CD14-positive monocyte (primary cell): ENCODE results near the gene CDH4. TPM values are rescaled to one million over a fixed set of nuclear protein-coding genes. Genes with fewer than 3 reads are reported as not detected.

ENCODE experiments used
- DNase-seq, 3 donors: peaks; one replicate each; pipeline ENCODE4 v3.0.0-alpha.2; 2011 to 2022
- H2AFZ ChIP-seq: 2 replicates; pipeline ENCODE4 v1.6.0; 2012; ENCODE audit warnings: mild to moderate bottlenecking, low read depth, low read length, inconsistent platforms; ENCODE audit not compliant: insufficient read depth, poor library complexity, severe bottlenecking
- H3K27ac ChIP-seq, 2 donors: 1 replicate in 1 of 2; 2 replicates in 1 of 2; pipeline ENCODE4 v1.5.1; 2012 to 2013; ENCODE audit warnings: low read length in 2 of 2, control low read depth in 1 of 2, inconsistent platforms in 1 of 2, low read depth in 1 of 2, mild to moderate bottlenecking in 1 of 2
- H3K27me3 ChIP-seq, 2 donors: one replicate each; pipeline versions ENCODE4 v1.6.0 to v1.6.1; 2011 to 2013; ENCODE audit warnings: low read length in 2 of 2; ENCODE audit not compliant: control insufficient read depth in 2 of 2, insufficient read depth in 2 of 2
- H3K36me3 ChIP-seq, 2 donors: replicated peaks in 1 of 2; 1 replicate in 1 of 2; 2 replicates in 1 of 2; pipeline versions ENCODE4 v1.5.1 to v1.6.1; 2012 to 2013; ENCODE audit warnings: low read length in 2 of 2, control low read depth in 1 of 2, inconsistent platforms in 1 of 2, mild to moderate bottlenecking in 1 of 2; ENCODE audit not compliant: insufficient read depth in 2 of 2, control insufficient read depth in 1 of 2
- H3K4me1 ChIP-seq, 2 donors: 1 replicate in 1 of 2; 2 replicates in 1 of 2; pipeline versions ENCODE4 v1.5.1 to v1.6.1; 2012 to 2013; ENCODE audit warnings: low read length in 2 of 2, control low read depth in 1 of 2, inconsistent platforms in 1 of 2, mild to moderate bottlenecking in 1 of 2, moderate library complexity in 1 of 2; ENCODE audit not compliant: insufficient read depth in 2 of 2, control insufficient read depth in 1 of 2
- H3K4me2 ChIP-seq: replicated peaks from 2 replicates; pipeline ENCODE3; 2012; ENCODE audit warnings: low read length, moderate library complexity, mild to moderate bottlenecking; ENCODE audit not compliant: poor library complexity, severe bottlenecking; ENCODE audit errors: extremely low read depth
- H3K4me3 ChIP-seq, 3 experiments: fragments of 200-600 bp in 1 of 3; sonication (generic) in 1 of 3; replicated peaks in 1 of 3; 1 replicate in 2 of 3; 2 replicates in 1 of 3; pipeline ENCODE4 v1.5.1; 2011 to 2013; ENCODE audit warnings: low read length in 3 of 3, mild to moderate bottlenecking in 3 of 3, control low read depth in 2 of 3, low read depth in 2 of 3, inconsistent platforms in 1 of 3, moderate library complexity in 1 of 3
- H3K79me2 ChIP-seq: 2 replicates; pipeline ENCODE4 v1.6.0; 2012; ENCODE audit warnings: mild to moderate bottlenecking, control low read depth, inconsistent platforms, low read length, moderate library complexity; ENCODE audit not compliant: insufficient read depth
- H3K9ac ChIP-seq: 2 replicates; pipeline ENCODE4 v1.6.0; 2017; ENCODE audit warnings: low read length, mild to moderate bottlenecking; ENCODE audit not compliant: insufficient read depth, poor library complexity, severe bottlenecking
- H3K9me3 ChIP-seq, 2 donors: replicated peaks in 1 of 2; 1 replicate in 1 of 2; 2 replicates in 1 of 2; pipeline versions ENCODE4 v1.5.1 to v1.6.1; 2012 to 2013; ENCODE audit warnings: low read length in 2 of 2, control low read depth in 1 of 2; ENCODE audit not compliant: control insufficient read depth in 1 of 2, insufficient read depth in 1 of 2
- H4K20me1 ChIP-seq: 2 replicates; pipeline ENCODE4 v1.6.0; 2012; ENCODE audit warnings: mild to moderate bottlenecking, low read length, control low read depth, moderate library complexity; ENCODE audit not compliant: insufficient read depth
- H3K27ac Mint-ChIP-seq, 7 donors: one replicate each; pipeline ENCODE4 v1.8.0; 2020; ENCODE audit warnings: mild to moderate bottlenecking in 7 of 7, mixed read lengths in 7 of 7, moderate library complexity in 6 of 7, inconsistent platforms in 2 of 7
- H3K27me3 Mint-ChIP-seq, 3 donors: one replicate each; pipeline ENCODE4 v1.8.0; 2021 to 2022; ENCODE audit warnings: low read depth in 3 of 3, mild to moderate bottlenecking in 3 of 3, mixed read lengths in 3 of 3, moderate library complexity in 3 of 3, inconsistent platforms in 1 of 3
- H3K36me3 Mint-ChIP-seq, 2 donors: one replicate each; pipeline ENCODE4 v1.8.0; 2020; ENCODE audit warnings: mixed read lengths in 2 of 2, inconsistent platforms in 1 of 2, mild to moderate bottlenecking in 1 of 2
- H3K4me1 Mint-ChIP-seq: one replicate; pipeline ENCODE4 v1.8.0; 2020; ENCODE audit warnings: mild to moderate bottlenecking, mixed read lengths
- H3K4me3 Mint-ChIP-seq, 2 donors: one replicate each; pipeline ENCODE4 v1.8.0; 2020; ENCODE audit warnings: mild to moderate bottlenecking in 2 of 2, mixed read lengths in 2 of 2, moderate library complexity in 1 of 2
- H3K9me3 Mint-ChIP-seq, 7 donors: one replicate each; pipeline ENCODE4 v1.8.0; 2020 to 2022; ENCODE audit warnings: mixed read lengths in 7 of 7, mild to moderate bottlenecking in 6 of 7, moderate library complexity in 6 of 7, inconsistent platforms in 2 of 7
- WGBS: methylation state at CpG from one replicate; pipeline ENCODE4 v1.1.5; 2013; ENCODE audit warnings: missing lambda C conversion rate; ENCODE audit not compliant: insufficient coverage; 5-methylcytosine and 5-hydroxymethylcytosine counted together
- intact Hi-C, 2 donors: fragments of 100-400 bp; cut with micrococcal nuclease; formaldehyde crosslinking; loops; one replicate each; pipeline versions ENCODE4 v1.15.0 to v1.15.1; 2023
- polyA plus RNA-seq, 3 donors: library from polyadenylated mRNA; depleted of rRNA in 1 of 3; unstranded in 2 of 3; stranded (reverse) in 1 of 3; fragments of 300-500 nt in 2 of 3; fragments of >200 nt in 1 of 3; fragmentation: Illumina TruSeq in 2 of 3; gene quantifications; 1 replicate in 2 of 3; 2 replicates in 1 of 3; pipeline ENCODE4 v1.2.3, GENCODE V29; 2012 to 2021
- TF ChIP-seq, protein P1 (sequence below): fragments of 200-600 bp; IDR thresholded peaks from one replicate; pipeline ENCODE4 v1.8.0; 2022; ENCODE audit warnings: antibody characterized with exemption, mild to moderate bottlenecking

The CDH4 gene
- polyA plus RNA-seq, 3 donors = not detected

DNA sequence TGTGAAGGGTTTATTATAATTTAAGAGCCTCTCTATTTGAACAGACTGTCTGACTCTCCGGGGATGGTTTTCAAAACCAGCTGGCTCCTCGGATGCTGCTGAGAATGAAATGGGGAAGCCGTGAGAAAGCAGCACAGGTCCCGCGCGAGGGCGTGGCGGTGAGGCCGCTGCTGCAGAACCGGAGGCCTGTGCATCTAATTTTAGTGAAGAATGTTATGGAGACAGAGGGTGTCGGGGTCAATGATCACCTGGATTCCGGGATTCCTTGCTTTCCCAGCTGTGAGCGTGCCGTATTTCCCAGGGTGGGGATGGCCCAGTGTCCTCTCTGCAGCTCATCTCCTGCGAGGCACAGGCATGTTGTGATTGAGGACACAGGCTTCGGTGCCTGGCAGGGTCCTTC, 348.0 kb downstream of the CDH4 start:
- no peak for DNase-seq
- Mint-ChIP-seq H3K4me3 (no peak overlapping the region), H3K9me3 (peaks cover 32 to 95% (median 77%) of the 10 kb centered on the region in 7 donors), H3K36me3 (no peaks in the 10 kb centered on the region), H3K27ac (peak overlapping the region in 1 of 7 donors; percentile 0), H3K27me3 (peaks cover 0 to 1% (median 0%) of the 10 kb centered on the region in 3 donors), H3K4me1 (no peaks in the 10 kb centered on the region)
- TF ChIP-seq, protein P1, sequence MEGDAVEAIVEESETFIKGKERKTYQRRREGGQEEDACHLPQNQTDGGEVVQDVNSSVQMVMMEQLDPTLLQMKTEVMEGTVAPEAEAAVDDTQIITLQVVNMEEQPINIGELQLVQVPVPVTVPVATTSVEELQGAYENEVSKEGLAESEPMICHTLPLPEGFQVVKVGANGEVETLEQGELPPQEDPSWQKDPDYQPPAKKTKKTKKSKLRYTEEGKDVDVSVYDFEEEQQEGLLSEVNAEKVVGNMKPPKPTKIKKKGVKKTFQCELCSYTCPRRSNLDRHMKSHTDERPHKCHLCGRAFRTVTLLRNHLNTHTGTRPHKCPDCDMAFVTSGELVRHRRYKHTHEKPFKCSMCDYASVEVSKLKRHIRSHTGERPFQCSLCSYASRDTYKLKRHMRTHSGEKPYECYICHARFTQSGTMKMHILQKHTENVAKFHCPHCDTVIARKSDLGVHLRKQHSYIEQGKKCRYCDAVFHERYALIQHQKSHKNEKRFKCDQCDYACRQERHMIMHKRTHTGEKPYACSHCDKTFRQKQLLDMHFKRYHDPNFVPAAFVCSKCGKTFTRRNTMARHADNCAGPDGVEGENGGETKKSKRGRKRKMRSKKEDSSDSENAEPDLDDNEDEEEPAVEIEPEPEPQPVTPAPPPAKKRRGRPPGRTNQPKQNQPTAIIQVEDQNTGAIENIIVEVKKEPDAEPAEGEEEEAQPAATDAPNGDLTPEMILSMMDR = no peak
- intact Hi-C loops = no loop called here
- Histone ChIP-seq H3K79me2 (no peaks in the 10 kb centered on the region), H3K4me1 (no peaks in the 10 kb centered on the region), H4K20me1 (no peaks in the 10 kb centered on the region), H3K27me3 (no peaks in the 10 kb centered on the region), H2AFZ (no peak overlapping the region), H3K27ac (no peak overlapping the region), H3K9ac (no peak overlapping the region), H3K4me3 (no peak overlapping the region), H3K9me3 (peaks cover 66 to 100% of the 10 kb centered on the region in 2 donors), H3K4me2 (no peak overlapping the region), H3K36me3 (no peaks in the 10 kb centered on the region)
- 92% methylated on average over 15 of the region's 16 CpGs for WGBS

DNA sequence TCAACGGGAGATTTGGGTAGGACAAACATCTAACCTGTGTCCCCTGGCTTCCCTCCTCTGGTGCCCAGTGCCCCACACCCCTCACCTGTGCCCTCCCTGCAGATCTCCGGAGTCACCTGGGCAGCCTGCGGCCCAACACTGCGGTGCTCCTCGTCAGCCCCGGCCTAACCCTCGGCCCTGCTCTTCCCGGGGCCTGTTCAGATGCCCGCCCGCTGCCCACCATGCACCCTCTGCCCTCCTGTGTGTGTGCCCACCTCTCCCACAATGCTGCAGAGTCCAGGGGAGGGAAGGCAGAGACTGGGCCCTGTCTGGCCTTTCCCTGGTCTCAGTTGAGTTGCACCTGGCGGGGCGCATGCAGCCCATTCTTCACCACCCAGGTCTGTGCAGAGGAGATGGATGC, 349.3 kb downstream of the CDH4 start:
- H3K4me2 ChIP-seq = no peak overlapping the region
- H4K20me1 ChIP-seq = no peaks in the 10 kb centered on the region
- no peaks in the 10 kb centered on the region for H3K36me3 Mint-ChIP-seq
- no peaks in the 10 kb centered on the region for H3K4me1 Mint-ChIP-seq
- H3K4me1 ChIP-seq = no peaks in the 10 kb centered on the region
- no peak overlapping the region for H3K4me3 ChIP-seq
- no peaks in the 10 kb centered on the region for H3K36me3 ChIP-seq
- no peak overlapping the region for H3K9ac ChIP-seq
- no peaks in the 10 kb centered on the region for H3K27me3 ChIP-seq
- no peak overlapping the region for H3K27ac Mint-ChIP-seq
- intact Hi-C loops = no loop called here
- H3K9me3 ChIP-seq = peaks cover 67 to 100% of the 10 kb centered on the region in 2 donors
- 95% methylated on average over 10 of the region's 12 CpGs for WGBS
- TF ChIP-seq, protein P1 = no peak
- H3K9me3 Mint-ChIP-seq = peaks cover 29 to 87% (median 78%) of the 10 kb centered on the region in 7 donors
- H3K27ac ChIP-seq = no peak overlapping the region
- peaks cover 0 to 1% (median 0%) of the 10 kb centered on the region in 3 donors for H3K27me3 Mint-ChIP-seq
- DNase-seq = no peak
- no peaks in the 10 kb centered on the region for H3K79me2 ChIP-seq
- no peak overlapping the region for H2AFZ ChIP-seq
- no peak overlapping the region for H3K4me3 Mint-ChIP-seq
